Measurements from ENCODE around the gene JMJD8.
"Not testable (repeated sequence)": the region's sequence is repeated elsewhere in the genome, so short reads cannot be mapped to it uniquely, and the experiment has no call there.

JMJD8 gene

GRCh38 chr16:722835-723633, 38.9 kb upstream of the JMJD8 start:
- DNase-seq (ENCODE audit: low read depth in 2 of 2, low spot score in 1 of 2), result no peak

GRCh38 chr16:721765-722540, 37.8 kb upstream of the JMJD8 start:
- no peak for DNase-seq (ENCODE audit: low read depth in 2 of 2, low spot score in 1 of 2)

GRCh38 chr16:720990-721764, 37.0 kb upstream of the JMJD8 start, which contains the start of gene ANTKMT:
Gene ANTKMT, plus strand, starts transcription at chr16:721146. Its CDS starts 129 bp downstream, at chr16:721275.
- DNase-seq (ENCODE audit: low read depth in 2 of 2, low spot score in 1 of 2), result peak; percentile 37 to 57

- no peak for DNase-seq (ENCODE audit: low read depth in 2 of 2, low spot score in 1 of 2)
Observed at GRCh38 chr16:720447-720989, 36.4 kb upstream of the JMJD8 start.

- DNase-seq (ENCODE audit: low read depth in 2 of 2, low spot score in 1 of 2), result no peak
Observed at GRCh38 chr16:719815-720446, 35.8 kb upstream of the JMJD8 start.

- DNase-seq (ENCODE audit: low read depth in 2 of 2, low spot score in 1 of 2), result no peak
Observed at GRCh38 chr16:718922-719321, 34.8 kb upstream of the JMJD8 start.

- no peak for DNase-seq (ENCODE audit: low read depth in 2 of 2, low spot score in 1 of 2)
Observed at GRCh38 chr16:718389-718788, 34.3 kb upstream of the JMJD8 start.

GRCh38 chr16:717450-718245, 33.5 kb upstream of the JMJD8 start:
- DNase-seq (ENCODE audit: low read depth in 2 of 2, low spot score in 1 of 2), result no peak

GRCh38 chr16:716768-717325, 32.7 kb upstream of the JMJD8 start:
- no peak for DNase-seq (ENCODE audit: low read depth in 2 of 2, low spot score in 1 of 2)

- no peak for DNase-seq (ENCODE audit: low read depth in 2 of 2, low spot score in 1 of 2)
Observed at GRCh38 chr16:716200-716568, 32.0 kb upstream of the JMJD8 start.

GRCh38 chr16:715477-716199, 31.5 kb upstream of the JMJD8 start:
- DNase-seq (ENCODE audit: low read depth in 2 of 2, low spot score in 1 of 2), result no peak

- peak; percentile 67 to 78 for DNase-seq (ENCODE audit: low read depth in 2 of 2, low spot score in 1 of 2)
Observed at GRCh38 chr16:714558-715476, 30.7 kb upstream of the JMJD8 start, which contains the start of gene METRN. Gene METRN, plus strand, starts transcription at chr16:715118. Its CDS starts 172 bp downstream, at chr16:715290.

- no peak for DNase-seq (ENCODE audit: low read depth in 2 of 2, low spot score in 1 of 2)
Observed at GRCh38 chr16:714079-714478, 29.9 kb upstream of the JMJD8 start.

- DNase-seq (ENCODE audit: low read depth in 2 of 2, low spot score in 1 of 2), result not testable (repeated sequence)
Observed at GRCh38 chr16:712740-713250, 28.7 kb upstream of the JMJD8 start.

- peak; percentile 56 to 65 for DNase-seq (ENCODE audit: low read depth in 2 of 2, low spot score in 1 of 2)
Observed at GRCh38 chr16:711548-712320, 27.6 kb upstream of the JMJD8 start.

GRCh38 chr16:711084-711483, 26.9 kb upstream of the JMJD8 start:
- no peak for DNase-seq (ENCODE audit: low read depth in 2 of 2, low spot score in 1 of 2)
